NCI-H748 treated with DMSO at 0.1 percent for 48 hours (cell line): Measurements from ENCODE around the gene LYG1.

Experiments
- DNase-seq: peaks from one replicate; lab custom pipeline; 2025; lab: John Stamatoyannopoulos, UW

Gene LYG1

DNA sequence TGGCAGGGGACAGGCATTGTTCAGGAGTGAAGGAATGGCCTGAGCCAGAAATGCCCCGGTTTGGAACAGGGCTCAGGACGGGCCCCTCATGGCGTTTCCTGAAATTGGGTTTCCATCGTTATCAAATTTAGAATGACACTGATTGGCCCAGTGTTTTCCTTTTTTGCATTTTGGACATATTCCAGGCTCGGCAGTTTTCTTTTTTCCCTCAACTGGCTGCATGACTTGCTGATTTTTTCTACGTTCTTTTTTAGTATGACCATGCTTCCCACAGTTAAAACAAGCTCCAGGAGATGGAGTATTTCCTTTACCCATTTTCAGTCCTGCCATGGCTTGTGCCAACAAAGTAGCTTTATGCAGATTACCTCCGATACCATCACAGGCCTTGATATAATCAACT lies 25.1 kb downstream of the LYG1 start:
- DNase-seq: no peak

DNA sequence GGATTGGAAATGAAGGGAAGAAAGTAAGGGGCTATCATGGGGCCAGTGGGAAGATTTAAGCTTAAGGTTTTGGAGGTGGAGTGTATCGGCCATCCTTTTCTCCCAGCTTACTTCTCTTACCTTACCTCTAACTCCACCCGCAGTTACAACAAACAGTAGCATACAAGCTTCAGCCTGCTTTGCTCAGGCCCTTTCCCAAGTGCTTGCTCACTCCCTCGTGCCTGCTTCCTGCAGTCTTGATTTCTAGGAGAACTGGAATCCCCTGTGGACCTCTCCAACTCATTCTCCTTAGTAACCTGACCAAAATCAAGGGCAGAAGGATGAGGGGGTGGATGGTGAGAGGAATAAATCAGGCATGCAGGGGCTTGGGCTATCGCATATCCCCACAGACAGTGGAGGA lies 39.8 kb downstream of the LYG1 start:
- no peak for DNase-seq

DNA sequence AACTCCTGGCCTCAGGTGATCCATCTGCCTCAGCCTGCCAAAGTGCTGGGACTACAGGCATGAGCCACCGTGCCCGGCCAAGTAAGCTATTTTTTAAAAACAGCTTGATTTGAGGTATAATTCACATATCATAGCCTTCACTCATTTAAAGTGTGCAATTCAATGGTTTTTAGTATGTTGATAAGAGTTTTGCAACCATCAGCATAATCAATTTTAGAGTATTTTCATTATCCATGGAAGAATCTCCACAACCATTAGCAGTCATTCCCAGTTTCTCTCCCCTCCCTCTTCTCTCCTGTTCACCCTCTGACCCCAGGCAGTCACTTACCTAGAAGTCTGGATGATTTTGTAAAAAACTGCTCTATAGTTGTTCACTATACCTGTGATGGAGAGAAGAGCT lies 40.8 kb downstream of the LYG1 start:
- no peak for DNase-seq

- DNase-seq: no peak
These were observed 41.5 kb downstream of the LYG1 start for GRCh38 chr2:99259465-99259864.

DNA sequence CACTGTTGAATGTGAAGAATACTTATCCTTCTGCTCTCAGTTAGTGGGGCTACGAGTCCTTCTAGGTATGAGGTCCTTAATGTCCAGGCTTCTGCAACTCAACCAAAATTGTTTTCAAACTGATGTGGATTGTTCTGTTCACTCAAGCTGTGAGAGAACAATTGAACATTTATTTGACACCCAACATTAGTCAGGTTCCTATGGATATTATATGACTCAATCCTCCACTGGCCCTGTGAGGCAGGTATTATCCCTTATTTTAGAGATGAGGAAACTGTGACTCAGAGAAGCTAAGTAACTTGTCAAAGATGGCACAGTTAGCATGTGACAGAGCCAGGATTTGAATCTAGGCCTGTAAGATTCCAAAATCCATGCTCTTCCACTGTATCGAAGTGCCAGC lies 44.3 kb downstream of the LYG1 start:
- no peak for DNase-seq

DNA sequence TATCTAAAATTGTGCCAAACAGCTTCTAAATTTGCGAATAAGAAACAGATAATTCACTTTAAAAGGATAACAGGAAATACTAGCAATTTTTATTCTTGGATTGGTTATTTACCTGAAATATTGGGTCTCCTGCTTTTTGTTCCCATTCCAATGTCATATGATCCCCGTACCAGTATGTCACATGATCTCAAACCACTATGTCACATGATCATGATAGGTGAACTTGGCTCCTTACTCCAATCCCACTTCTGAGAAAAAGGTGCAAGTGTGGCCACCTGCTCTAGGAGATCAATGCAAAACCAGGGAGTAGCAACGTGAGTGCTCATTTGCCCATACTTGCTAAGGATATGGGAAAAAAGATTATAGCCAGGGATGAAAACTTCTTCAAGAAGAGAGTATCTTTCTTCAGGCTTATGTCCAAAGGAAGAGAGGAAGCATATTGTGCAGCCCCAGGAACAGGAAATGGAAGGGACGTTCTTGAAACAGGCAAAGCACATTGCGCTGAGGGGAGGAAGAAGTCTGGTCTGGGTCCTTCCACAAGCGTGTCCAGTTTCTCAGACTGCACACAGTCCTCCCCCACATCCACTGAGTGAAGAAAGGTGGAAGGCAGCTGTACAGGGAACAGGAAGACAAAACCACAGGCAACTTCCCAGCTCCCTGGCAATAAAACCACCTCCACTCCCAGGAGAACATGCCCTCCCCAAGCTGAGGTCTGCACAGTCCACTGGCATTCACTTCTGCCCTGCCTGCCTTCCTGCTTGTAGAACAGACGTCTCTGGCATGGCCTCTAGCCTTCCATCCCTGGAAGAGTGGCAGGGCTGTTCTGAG lies 45.3 kb downstream of the LYG1 start, which contains the start of gene LYG2:
Gene LYG2 (minus strand): TSS at position 176 of the 828 bp plus-strand sequence. CDS start 1,406 bp downstream, outside the sequence.
- DNase-seq: no peak

- DNase-seq: no peak
These were observed 51.0 kb downstream of the LYG1 start for GRCh38 chr2:99249951-99250350.

DNA sequence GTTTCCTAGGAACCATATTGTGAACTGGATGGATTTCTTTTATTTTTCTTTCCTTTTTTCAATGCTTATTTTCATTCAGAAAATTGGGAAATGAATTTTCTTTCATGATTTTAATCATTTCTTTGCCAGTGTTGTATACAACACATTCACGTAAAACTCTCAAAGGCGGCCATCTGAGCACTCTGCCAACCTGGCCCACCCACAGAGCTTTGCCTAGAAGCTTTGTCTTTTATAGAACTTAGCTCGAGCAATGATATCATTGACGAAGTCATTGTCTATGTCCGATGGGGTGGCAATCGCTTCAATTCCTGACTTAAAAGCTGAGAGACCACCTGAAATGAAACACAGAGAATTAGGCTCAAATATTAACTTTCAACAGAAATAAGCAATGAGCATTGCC lies 58.8 kb downstream of the LYG1 start:
- DNase-seq: no peak

- no peak for DNase-seq
These were observed 60.6 kb downstream of the LYG1 start for GRCh38 chr2:99240431-99240830.

GRCh38 chr2:99238599-99238998 lies 62.4 kb downstream of the LYG1 start:
- no peak for DNase-seq
